Lower lobe of right lung (tissue), 2 donors: ENCODE data around the gene TMEM125. TPM values are rescaled to one million over a fixed set of nuclear protein-coding genes. Genes with fewer than 3 reads are reported as not detected.

Experiments
- ATAC-seq, 2 donors: fragments of 200-7000 bp; cut with Tn5 transposase; one replicate each; pipeline ENCODE4 v1.9.1; 2020 to 2022; ENCODE audit warnings: mild to moderate bottlenecking in 2 of 2, moderate library complexity in 2 of 2
- DNase-seq: peaks from one replicate; pipeline ENCODE4 v3.0.0-alpha.2; 2020
- H3K27ac ChIP-seq: fragments of 200-600 bp; one replicate; pipeline ENCODE4 v1.8.0; 2022
- H3K27me3 ChIP-seq: fragments of 200-600 bp; one replicate; pipeline ENCODE4 v1.8.0; 2022; ENCODE audit warnings: low read depth
- H3K36me3 ChIP-seq: fragments of 200-600 bp; one replicate; pipeline ENCODE4 v1.8.0; 2022; ENCODE audit warnings: mild to moderate bottlenecking
- H3K4me1 ChIP-seq: fragments of 200-600 bp; one replicate; pipeline ENCODE4 v1.8.0; 2022
- H3K4me3 ChIP-seq: fragments of 200-600 bp; one replicate; pipeline ENCODE4 v1.8.0; 2022; ENCODE audit warnings: mild to moderate bottlenecking
- H3K9me3 ChIP-seq: fragments of 200-600 bp; one replicate; pipeline ENCODE4 v1.8.0; 2022
- CTCF ChIP-seq: fragments of 200-600 bp; IDR thresholded peaks from one replicate; pipeline ENCODE4 v1.8.0; 2022; ENCODE audit warnings: antibody characterized with exemption, mild to moderate bottlenecking
- intact Hi-C: fragments of 100-400 bp; cut with DNase I; formaldehyde crosslinking; loops from one replicate; pipeline ENCODE4 v1.11.0; 2022
- total RNA-seq: library from RNA; stranded (reverse); fragmentation: NEBNext Ultra II Directional; extraction: Animal tissue kit (Norgen Biotek cat#: 25700); gene quantifications from one replicate; pipeline ENCODE4 v1.2.1, GENCODE V29; 2021
- donor health status: DM: no; HTN: yes; CAD: no; lungs with severe emphysema.

Gene TMEM125
- total RNA-seq, 1 donor from 2014 or later: 197 TPM

DNA sequence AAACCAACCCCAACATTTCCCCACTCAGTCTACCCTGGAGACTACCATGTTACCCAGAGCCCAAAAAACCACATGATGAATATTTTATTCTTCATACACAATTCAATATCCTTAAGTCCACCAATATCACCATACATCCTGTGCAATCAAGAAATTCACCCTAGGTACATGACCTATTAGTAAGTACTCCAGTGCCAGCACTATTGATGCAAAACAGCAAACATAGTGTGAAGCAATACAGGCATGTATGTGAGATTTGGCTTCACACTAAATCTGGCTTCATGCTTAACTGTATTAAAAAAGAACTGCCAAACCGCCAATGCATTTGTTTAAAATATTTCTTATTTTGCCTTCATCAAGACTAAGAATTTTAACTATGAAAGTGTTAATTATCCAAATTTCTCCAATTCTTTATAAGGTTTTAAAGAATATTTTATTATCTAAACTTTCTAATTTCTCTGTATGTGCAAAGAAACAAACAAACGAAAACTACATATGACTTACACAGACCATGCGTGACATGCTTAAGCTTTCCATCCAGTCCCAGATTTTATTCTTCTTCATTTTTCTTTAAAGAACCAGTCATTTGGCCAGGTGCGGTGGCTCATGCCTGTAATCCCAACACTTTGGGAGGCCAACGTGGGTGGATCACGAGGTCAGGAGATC, 22.4 kb upstream of the TMEM125 start:
- Histone ChIP-seq H3K9me3 (no peaks in the 10 kb centered on the region), H3K4me1 (no peaks in the 10 kb centered on the region), H3K4me3 (no peak overlapping the region), H3K27ac (no peak overlapping the region), H3K36me3 (no peaks in the 10 kb centered on the region), H3K27me3 (no peaks in the 10 kb centered on the region)
- DNase-seq (no peak), ATAC-seq (no peak)
- no peak for TF ChIP-seq CTCF
- intact Hi-C loops: no loop called here

- no peak overlapping the region for H3K4me3 ChIP-seq
- H3K4me1 ChIP-seq: no peaks in the 10 kb centered on the region
- DNase-seq (no peak), ATAC-seq (no peak)
- H3K27ac ChIP-seq: no peak overlapping the region
- intact Hi-C loops: no loop called here
- no peak for TF ChIP-seq CTCF
- H3K36me3 ChIP-seq: no peaks in the 10 kb centered on the region
- H3K27me3 ChIP-seq: no peaks in the 10 kb centered on the region
- no peaks in the 10 kb centered on the region for H3K9me3 ChIP-seq
Observed at GRCh38 chr1:43250351-43250761, 19.4 kb upstream of the TMEM125 start.

- Histone ChIP-seq H3K4me3 (no peak overlapping the region), H3K36me3 (no peaks in the 10 kb centered on the region), H3K9me3 (no peaks in the 10 kb centered on the region), H3K27me3 (no peaks in the 10 kb centered on the region), H3K27ac (no peak overlapping the region), H3K4me1 (peaks cover 2% of the 10 kb centered on the region)
- DNase-seq (no peak), ATAC-seq (no peak)
- TF ChIP-seq CTCF: no peak
- intact Hi-C loops: no loop called here
Observed at GRCh38 chr1:43251024-43251423, 18.8 kb upstream of the TMEM125 start.

DNA sequence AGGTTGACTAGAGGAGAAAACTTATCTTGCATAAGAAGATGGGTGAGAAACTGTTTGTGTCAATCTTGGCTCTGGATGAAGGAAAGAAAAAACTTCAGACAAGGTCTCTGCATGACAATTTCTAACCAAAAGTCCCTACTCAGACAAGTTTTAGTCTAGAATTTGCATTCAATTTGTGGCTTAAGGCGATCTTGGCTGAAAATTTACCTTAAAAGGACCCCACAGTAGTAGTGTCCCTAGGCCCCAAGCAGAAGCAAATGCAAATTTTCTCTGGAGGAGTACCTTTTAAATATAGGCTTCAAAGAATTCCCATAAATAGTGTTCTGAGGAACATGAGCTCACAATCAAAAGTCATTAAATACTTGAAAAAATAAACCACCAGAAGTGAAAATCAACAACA, 17.6 kb upstream of the TMEM125 start:
- TF ChIP-seq CTCF: no peak
- ATAC-seq: no peak
- Histone ChIP-seq H3K27me3 (no peaks in the 10 kb centered on the region), H3K4me3 (no peak overlapping the region), H3K4me1 (peaks cover 12% of the 10 kb centered on the region), H3K27ac (no peak overlapping the region), H3K9me3 (no peaks in the 10 kb centered on the region), H3K36me3 (no peaks in the 10 kb centered on the region)
- intact Hi-C loops: no loop called here
- DNase-seq: no peak

DNA sequence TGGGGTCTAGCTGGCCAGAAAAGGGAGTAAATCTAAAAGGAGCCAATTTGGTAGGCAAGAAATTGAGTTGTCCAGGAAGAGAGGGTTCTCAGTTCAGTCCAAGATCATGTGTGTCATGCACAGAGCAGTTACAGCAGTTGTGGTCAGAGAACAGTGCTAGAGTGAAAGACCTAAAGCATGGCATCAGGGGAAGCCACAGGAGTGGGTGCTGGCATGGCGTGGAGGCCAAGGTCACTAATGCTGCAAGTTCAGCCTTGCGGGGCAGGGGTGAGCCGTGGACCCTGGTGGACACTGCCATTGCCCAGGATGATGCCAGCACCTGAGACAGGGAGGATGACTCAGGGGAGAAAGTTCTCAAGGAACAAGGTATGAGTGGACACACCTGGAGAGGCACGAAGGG, 16.6 kb upstream of the TMEM125 start:
- Histone ChIP-seq H3K27ac (no peak overlapping the region), H3K9me3 (no peaks in the 10 kb centered on the region), H3K27me3 (no peaks in the 10 kb centered on the region), H3K4me3 (no peak overlapping the region), H3K36me3 (no peaks in the 10 kb centered on the region), H3K4me1 (peaks cover 21% of the 10 kb centered on the region)
- no peak for ATAC-seq
- intact Hi-C loops: no loop called here
- TF ChIP-seq CTCF: no peak
- DNase-seq: no peak
